DOHH2 (cell line): ENCODE measurements around the gene TRAK1.

ENCODE experiments used
- H3F3A ChIP-seq: fragments of 200-600 bp; sonication (generic), shearing (Covaris generic); 2 replicates; pipeline ENCODE4 v1.6.0; 2016; ENCODE audit warnings: antibody characterized with exemption, mild to moderate bottlenecking; ENCODE audit not compliant: control insufficient read depth, insufficient read depth
- H3K27ac ChIP-seq: fragments of 200-600 bp; sonication (generic); 2 replicates; pipeline ENCODE4 v1.5.1; 2014; ENCODE audit warnings: low read depth, mild to moderate bottlenecking, low read length, moderate library complexity
- H3K27me3 ChIP-seq: fragments of 200-600 bp; sonication (generic); 2 replicates; pipeline ENCODE4 v1.6.1; 2014; ENCODE audit warnings: mild to moderate bottlenecking, low read length, mixed read lengths; ENCODE audit not compliant: control insufficient read depth
- H3K36me3 ChIP-seq: fragments of 200-600 bp; sonication (generic); 2 replicates; pipeline ENCODE4 v1.6.1; 2014; ENCODE audit warnings: mild to moderate bottlenecking, low read length, moderate library complexity, mixed read lengths; ENCODE audit not compliant: control insufficient read depth
- H3K4me1 ChIP-seq: fragments of 200-600 bp; sonication (generic); 2 replicates; pipeline ENCODE4 v1.6.1; 2014; ENCODE audit warnings: mild to moderate bottlenecking, low read length, mixed read lengths; ENCODE audit not compliant: control insufficient read depth
- H3K4me2 ChIP-seq: fragments of 200-600 bp; sonication (generic); 2 replicates; pipeline ENCODE4 v1.6.0; 2014; ENCODE audit warnings: mild to moderate bottlenecking, low read length, moderate library complexity
- H3K4me3 ChIP-seq: fragments of 200-600 bp; sonication (generic); 2 replicates; pipeline ENCODE4 v1.5.1; 2014; ENCODE audit warnings: mild to moderate bottlenecking, low read length, mixed read lengths
- H3K79me2 ChIP-seq: fragments of 200-600 bp; sonication (generic); 2 replicates; pipeline ENCODE4 v1.6.1; 2014; ENCODE audit warnings: mild to moderate bottlenecking, low read length, mixed read lengths; ENCODE audit not compliant: control insufficient read depth
- H3K9me2 ChIP-seq: fragments of 200-600 bp; sonication (generic); replicated peaks from 2 replicates; pipeline ENCODE4 v1.6.1; 2014; ENCODE audit warnings: mild to moderate bottlenecking, low read length, mixed read lengths; ENCODE audit not compliant: control insufficient read depth
- H3K9me3 ChIP-seq: fragments of 200-600 bp; sonication (generic); 2 replicates; pipeline ENCODE4 v1.6.1; 2014; ENCODE audit warnings: antibody characterized with exemption, low read length, mixed read lengths; ENCODE audit not compliant: control insufficient read depth, insufficient read depth
- H4K20me1 ChIP-seq: fragments of 200-600 bp; sonication (generic); 2 replicates; pipeline ENCODE4 v1.6.0; 2014; ENCODE audit warnings: low read depth, mild to moderate bottlenecking, antibody characterized with exemption, low read length, moderate library complexity; ENCODE audit not compliant: control insufficient read depth, insufficient read depth
- EZH2phosphoT487 ChIP-seq: fragments of 200-600 bp; sonication (generic); IDR thresholded peaks from 2 replicates; pipeline ENCODE4 v1.6.1; 2017; ENCODE audit warnings: borderline replicate concordance, mild to moderate bottlenecking, antibody characterized with exemption, low read length, moderate library complexity, mixed read lengths
- TF ChIP-seq, protein P1 (sequence below): fragments of 200-600 bp; sonication (generic); IDR thresholded peaks from one replicate; pipeline ENCODE4 v1.5.1; 2014; ENCODE audit warnings: antibody characterized with exemption, mild to moderate bottlenecking, low read depth, low read length; ENCODE audit not compliant: poor library complexity, severe bottlenecking

TRAK1 gene

DNA sequence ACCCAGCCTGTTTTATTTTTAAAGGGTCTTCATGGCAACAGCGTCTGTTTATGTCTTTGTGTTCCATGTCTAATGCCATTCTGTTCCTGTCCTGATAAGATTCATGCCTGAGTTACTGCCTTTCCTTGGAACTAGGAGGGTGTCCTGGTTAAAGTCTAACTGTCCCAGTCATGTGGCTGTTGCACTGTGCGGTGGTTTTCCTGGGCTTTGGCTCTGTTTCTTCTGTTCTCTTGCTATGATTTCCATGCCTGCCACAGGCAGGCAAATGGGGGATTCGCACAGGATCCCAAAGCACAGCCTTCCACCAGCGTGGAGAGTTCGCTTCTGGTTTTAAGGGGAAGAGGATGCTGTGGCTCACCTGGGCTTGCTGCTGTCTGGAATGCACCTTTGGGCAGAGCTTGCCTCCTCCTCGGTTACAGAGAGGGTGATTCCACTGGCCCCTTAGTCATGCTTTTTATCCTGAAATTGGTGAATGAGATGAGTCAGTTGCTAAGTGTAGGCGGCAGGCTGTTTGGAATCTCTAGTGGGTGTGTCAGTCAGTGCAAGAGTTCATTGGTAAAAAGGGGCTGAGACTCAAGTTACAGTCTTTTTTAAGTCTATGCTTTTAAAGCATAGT, 88.1 kb downstream of the TRAK1 start:
- H3K27me3 ChIP-seq = no peaks in the 10 kb centered on the region
- no peaks in the 10 kb centered on the region for H4K20me1 ChIP-seq
- peaks cover 26% of the 10 kb centered on the region for H3F3A ChIP-seq
- H3K27ac ChIP-seq = peak overlapping the region; percentile 95
- H3K4me1 ChIP-seq = peaks cover 69% of the 10 kb centered on the region
- no peaks in the 10 kb centered on the region for H3K9me3 ChIP-seq
- H3K4me2 ChIP-seq = peak overlapping the region; percentile 75
- peaks cover 80% of the 10 kb centered on the region for H3K79me2 ChIP-seq
- no peaks in the 10 kb centered on the region for H3K9me2 ChIP-seq
- peaks cover 69% of the 10 kb centered on the region for H3K36me3 ChIP-seq
- H3K4me3 ChIP-seq = peak overlapping the region; percentile 64
- TF ChIP-seq, protein P1, sequence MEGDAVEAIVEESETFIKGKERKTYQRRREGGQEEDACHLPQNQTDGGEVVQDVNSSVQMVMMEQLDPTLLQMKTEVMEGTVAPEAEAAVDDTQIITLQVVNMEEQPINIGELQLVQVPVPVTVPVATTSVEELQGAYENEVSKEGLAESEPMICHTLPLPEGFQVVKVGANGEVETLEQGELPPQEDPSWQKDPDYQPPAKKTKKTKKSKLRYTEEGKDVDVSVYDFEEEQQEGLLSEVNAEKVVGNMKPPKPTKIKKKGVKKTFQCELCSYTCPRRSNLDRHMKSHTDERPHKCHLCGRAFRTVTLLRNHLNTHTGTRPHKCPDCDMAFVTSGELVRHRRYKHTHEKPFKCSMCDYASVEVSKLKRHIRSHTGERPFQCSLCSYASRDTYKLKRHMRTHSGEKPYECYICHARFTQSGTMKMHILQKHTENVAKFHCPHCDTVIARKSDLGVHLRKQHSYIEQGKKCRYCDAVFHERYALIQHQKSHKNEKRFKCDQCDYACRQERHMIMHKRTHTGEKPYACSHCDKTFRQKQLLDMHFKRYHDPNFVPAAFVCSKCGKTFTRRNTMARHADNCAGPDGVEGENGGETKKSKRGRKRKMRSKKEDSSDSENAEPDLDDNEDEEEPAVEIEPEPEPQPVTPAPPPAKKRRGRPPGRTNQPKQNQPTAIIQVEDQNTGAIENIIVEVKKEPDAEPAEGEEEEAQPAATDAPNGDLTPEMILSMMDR = no peak
- TF ChIP-seq EZH2phosphoT487 = no peak

DNA sequence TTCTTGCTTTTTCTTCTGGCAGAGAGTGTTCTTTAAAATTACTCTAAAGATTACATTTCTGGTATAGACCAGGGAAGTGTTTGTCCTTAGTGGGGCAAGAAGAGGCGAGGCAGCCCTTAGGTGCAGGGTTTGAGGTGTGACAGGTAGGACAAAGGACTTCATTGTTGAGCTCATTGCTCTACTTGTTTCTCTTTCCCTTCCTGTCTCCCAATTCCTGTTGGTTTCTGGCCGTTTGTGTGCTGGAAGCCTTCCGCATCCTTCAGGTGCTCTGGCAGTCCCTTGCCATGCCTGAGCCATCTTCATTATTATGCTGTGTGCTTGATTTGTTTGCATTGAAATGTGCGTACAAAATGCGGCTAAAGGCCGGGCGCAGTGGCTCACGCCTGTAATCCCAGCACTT, 89.7 kb downstream of the TRAK1 start:
- no peaks in the 10 kb centered on the region for H3K27me3 ChIP-seq
- peaks cover 82% of the 10 kb centered on the region for H3K36me3 ChIP-seq
- H4K20me1 ChIP-seq = no peaks in the 10 kb centered on the region
- H3K4me3 ChIP-seq = no peak overlapping the region
- H3F3A ChIP-seq = peaks cover 9% of the 10 kb centered on the region
- peaks cover 53% of the 10 kb centered on the region for H3K4me1 ChIP-seq
- H3K9me2 ChIP-seq = no peaks in the 10 kb centered on the region
- peaks cover 88% of the 10 kb centered on the region for H3K79me2 ChIP-seq
- no peak overlapping the region for H3K4me2 ChIP-seq
- no peak overlapping the region for H3K27ac ChIP-seq
- no peaks in the 10 kb centered on the region for H3K9me3 ChIP-seq
- no peak for TF ChIP-seq EZH2phosphoT487
- TF ChIP-seq, protein P1 = no peak

DNA sequence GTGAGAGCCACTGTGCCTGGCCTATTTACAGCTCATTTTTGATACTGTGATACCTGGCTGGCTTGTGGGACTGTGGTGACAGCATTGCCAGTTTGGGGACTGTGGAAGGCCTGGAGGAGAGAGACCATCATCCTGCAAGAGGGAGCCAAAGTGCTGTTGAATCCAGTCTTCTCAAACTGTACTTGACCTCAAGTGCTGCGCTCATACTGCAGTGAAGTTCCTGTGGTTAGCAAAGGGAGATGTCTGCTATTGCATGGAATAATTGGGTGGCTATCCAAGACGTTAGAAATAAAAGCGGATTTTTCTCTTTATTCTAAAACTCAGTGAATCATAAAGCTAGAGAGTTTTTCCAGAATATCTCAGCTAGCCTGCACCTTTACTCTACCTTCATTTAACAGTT, 91.4 kb downstream of the TRAK1 start:
- H4K20me1 ChIP-seq = no peaks in the 10 kb centered on the region
- no peaks in the 10 kb centered on the region for H3K9me2 ChIP-seq
- H3K4me2 ChIP-seq = no peak overlapping the region
- TF ChIP-seq EZH2phosphoT487 = no peak
- TF ChIP-seq, protein P1 = no peak
- no peaks in the 10 kb centered on the region for H3F3A ChIP-seq
- peaks cover 37% of the 10 kb centered on the region for H3K4me1 ChIP-seq
- peaks cover 82% of the 10 kb centered on the region for H3K36me3 ChIP-seq
- H3K27me3 ChIP-seq = no peaks in the 10 kb centered on the region
- H3K79me2 ChIP-seq = peaks cover 78% of the 10 kb centered on the region
- no peak overlapping the region for H3K4me3 ChIP-seq
- H3K9me3 ChIP-seq = no peaks in the 10 kb centered on the region
- no peak overlapping the region for H3K27ac ChIP-seq
